HG03354 (cell line): ENCODE results near the gene NMRAL1.

Source experiments
- ATAC-seq: cut with Tn5 transposase; IDR thresholded peaks from one replicate; pipeline ENCODE4 v1.9.1; 2021; ENCODE audit warnings: mild to moderate bottlenecking; ENCODE audit not compliant: unreplicated experiment, poor library complexity, severe bottlenecking

The NMRAL1 gene

DNA sequence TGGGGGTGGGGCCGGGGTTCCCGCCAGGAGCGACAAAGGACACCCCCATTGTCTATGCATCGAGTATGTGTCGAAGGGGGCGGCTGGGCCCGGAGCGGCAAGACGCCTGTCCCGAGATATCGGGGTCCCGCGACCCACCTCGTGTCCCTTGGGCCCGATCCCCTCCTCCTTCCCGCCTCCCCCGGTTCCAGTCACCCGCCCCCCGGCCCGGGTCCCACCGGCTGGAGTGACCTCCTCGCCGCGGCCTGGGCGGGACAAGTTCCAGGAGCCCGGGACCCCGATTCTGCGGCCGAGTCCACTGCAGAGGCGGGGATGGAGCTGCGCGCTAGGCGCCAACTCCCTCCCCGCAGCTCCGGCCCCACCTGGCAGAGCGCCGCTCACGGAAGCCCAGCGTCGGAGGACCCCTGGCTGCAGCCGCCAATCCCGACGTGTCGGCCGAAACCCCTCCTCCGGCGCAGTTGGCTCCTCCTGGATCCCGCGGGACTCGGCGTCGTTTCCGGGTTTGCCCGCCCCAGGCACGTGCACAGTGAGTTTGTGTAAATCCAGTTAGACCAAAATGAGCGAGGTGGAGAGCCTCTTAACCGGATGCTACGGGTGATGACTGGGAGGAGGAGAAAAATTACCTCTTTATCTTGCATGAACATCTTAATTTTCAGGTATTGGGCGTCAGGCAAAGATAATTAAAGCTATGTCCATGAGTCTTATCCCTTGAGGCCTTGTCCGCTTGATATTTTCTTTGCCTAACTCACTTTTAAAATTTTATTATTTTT is at the start of gene NMRAL1:
TSS of gene NMRAL1 (minus strand) at position 434 of the 770 bp plus-strand sequence. CDS start 493 bp downstream, outside the sequence.
- ATAC-seq, result peak; percentile 67

DNA sequence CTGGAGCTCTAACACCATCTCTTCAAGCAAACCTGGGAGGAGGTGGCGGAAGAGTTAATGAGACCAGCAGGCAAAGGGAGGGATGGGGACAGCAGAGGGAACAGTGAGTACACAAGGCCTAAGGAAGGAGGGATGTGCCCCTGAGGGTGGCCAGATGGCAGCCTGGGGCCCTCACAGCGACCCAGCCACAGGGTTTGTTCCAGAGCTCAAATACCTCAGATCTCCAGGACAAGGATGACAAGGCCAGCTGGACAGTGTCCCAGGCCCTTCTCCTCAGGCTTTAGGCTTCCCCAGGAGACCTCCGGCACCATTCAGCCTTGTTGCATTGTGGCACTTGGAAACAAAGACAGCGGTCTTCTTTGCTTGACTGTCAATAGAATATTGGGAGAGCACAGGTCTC is 49.3 kb upstream of the NMRAL1 start:
- ATAC-seq, result no peak

DNA sequence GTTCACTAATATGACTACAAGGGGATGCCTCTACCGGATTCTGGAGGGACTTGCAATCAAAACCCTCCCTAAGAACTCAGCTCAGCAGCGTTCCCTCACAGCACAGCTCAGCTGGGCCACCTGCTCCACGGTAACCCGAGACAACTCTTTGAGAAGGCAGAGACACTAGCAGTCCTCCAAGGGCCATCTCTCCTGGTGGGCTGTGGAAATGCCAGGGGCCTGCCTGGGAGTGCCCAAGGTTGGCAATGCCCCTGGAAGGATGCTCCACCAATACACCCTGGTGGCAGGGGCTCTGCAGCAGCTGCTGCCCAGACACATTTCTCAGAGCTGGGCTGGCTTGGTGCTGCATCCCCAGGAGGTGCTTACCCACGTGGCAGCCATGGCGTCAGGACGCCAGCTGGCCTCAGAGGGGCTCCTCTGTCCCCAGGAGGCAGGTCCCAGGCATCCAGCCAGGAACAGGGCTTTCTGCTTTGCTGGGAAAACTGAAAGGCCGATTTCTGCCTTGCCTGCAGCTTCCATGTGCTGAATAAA is 47.7 kb upstream of the NMRAL1 start:
- ATAC-seq, result no peak

DNA sequence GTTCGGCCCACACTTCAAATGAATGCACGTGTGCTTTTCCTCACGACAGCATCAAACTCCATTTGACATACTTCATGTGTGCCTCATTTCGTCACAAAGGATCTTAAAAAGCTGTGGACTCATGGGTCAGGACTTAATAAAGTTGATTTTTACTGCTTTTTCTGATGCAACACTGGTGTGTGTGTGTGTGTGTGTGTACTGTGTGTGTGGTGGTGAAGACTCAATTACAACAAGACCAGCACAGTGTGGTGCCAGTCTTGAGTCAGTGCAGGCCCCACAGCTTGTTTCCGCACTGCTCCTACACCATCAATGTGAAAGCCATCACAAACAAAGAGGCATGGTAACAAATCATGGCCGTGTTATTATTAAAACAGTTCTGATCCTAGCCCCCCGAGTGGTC is 46.5 kb upstream of the NMRAL1 start:
- ATAC-seq, result no peak

DNA sequence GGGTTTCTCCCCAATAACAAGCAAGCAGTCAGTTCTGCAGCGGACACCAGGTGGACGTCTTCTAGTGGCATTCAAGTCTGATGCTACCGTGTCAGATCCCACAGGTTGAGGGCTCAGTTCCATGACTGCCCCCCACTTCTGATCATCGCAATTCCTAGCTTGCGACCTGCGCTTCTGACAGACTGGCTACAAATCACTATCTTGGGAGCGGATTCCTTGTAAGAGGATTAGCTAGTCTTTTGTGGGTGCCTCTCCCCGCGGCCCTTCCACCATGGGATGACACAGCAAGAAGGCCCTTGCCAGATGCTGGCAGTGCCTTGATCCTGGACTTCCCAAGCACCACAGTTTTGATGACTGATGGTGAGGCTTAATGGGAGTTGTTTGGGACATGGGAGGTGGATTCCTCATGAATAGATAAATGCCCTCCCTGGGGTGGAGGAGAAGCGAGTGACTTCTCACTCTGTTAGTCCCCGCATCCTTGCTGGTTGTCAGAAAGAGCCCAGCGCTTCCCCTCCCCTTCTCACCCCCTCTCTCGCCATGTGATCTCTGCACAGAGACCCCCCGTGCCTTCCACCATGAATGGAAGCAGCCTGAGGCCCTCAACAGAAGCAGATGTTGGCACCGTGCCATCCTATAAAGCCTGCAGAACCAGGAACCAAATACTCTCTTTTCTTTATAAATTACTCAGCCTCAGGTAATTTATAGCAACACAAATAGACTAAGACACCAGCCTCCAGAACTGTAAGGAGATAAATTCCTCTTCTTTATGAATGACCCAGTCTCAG is 45.0 kb upstream of the NMRAL1 start:
- ATAC-seq, result no peak

DNA sequence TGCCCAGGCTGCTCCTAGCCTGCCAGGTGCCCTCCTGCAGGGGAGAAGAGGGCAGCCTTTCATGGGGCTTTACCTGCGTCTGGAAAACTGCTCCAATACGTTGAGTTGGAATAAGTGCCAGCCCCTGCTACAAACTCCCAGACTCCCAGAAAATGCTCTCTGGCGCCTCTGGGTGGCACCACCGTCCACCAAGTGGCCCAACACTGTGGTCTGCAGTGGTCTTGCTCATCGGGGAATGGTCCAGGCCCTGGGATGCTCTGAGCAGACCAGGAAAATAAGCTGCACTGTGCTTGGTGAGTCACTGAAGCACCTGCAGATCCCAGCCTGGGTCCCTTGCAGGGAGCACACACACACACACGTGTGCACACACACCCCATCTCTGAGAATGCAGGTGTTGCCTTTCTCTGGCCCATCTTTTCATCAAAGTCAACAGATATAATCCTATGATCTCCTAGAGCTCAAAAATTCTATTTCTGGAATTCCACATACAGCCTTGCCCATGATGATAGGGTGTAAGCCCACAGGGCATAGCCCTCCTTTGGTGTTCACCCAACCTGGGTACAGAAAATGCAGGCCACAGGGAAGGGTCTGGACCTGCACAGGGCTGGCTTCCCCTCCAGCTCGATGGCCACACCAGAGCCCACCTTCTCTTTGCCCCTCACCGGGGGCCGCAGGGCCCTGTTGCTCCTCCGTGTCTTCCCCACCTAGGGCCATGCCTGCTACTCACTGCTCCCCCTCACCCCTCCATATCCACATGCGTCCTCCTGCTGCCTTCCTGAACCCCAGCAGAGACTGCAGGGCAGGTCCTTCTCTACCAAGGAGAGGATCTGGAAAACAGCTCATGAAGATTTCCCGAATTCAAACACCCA is 43.6 kb upstream of the NMRAL1 start:
- no peak for ATAC-seq

DNA sequence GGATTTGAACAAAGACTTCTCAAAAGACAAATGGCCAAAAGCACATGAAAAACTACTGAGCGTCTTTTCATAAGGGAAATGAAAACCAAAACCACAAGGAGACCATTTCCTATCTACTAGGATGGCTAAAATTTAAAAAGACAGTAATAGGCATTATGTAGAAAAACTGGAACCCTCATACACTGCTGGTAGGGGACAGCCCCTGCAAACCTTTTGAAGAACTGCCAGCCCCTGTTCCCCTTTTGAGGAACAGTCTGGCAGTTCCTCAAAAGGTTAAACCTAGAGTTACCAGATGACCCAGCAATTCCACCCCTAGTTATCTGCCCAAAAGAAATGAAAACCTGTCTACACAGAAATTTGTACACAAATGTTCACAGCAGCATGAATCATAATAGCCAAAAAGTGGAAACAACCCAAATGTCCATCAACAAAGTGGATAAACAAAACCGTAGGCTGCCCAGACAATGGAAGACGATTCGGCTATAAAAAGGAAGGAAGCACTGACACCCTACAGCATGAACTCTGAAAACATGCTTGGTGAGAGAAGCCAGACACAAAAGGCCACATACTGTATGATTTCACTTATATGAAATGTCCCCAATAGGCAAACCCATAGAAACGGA is 41.3 kb upstream of the NMRAL1 start:
- ATAC-seq, result peak; percentile 61

DNA sequence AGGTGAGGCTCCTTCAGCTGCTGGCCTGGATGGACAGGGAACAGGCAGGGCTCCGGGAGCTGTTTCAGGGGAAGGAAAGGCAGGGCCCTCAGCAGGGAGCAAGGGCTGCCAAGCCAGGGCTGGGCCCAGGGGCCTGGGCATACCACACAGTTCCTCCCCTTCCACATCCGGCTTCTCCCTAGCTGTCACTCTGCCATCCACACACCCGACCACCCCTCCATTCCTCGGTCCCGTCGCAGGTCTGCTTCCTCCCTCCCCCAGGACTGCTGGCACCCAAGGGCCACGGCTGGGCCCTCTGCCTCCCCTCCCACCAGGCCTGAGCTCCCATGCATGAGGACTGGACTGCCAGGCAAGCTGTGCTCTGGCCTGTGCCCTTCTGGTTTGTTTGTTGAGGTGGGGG is 40.2 kb upstream of the NMRAL1 start:
- ATAC-seq, result no peak

DNA sequence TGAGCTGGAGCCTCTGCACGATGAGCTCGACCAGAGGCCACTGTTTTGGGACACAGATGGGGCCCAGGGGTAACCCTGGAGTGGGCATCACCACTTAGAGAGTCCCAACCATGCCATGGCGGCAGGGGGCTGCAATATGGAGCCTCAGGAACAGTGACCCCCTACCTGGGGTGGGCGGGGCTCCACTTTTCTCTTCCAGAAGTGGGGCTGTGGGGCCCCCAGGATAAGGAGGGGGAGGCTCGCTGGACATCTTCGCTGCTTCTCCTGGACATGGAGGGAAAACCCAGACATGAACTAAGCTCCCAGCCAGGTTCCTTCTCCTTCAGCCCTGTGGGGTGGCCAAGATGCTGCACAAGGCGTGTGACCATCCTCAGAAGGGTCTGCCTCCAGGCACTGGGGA is 39.5 kb upstream of the NMRAL1 start:
- no peak for ATAC-seq

DNA sequence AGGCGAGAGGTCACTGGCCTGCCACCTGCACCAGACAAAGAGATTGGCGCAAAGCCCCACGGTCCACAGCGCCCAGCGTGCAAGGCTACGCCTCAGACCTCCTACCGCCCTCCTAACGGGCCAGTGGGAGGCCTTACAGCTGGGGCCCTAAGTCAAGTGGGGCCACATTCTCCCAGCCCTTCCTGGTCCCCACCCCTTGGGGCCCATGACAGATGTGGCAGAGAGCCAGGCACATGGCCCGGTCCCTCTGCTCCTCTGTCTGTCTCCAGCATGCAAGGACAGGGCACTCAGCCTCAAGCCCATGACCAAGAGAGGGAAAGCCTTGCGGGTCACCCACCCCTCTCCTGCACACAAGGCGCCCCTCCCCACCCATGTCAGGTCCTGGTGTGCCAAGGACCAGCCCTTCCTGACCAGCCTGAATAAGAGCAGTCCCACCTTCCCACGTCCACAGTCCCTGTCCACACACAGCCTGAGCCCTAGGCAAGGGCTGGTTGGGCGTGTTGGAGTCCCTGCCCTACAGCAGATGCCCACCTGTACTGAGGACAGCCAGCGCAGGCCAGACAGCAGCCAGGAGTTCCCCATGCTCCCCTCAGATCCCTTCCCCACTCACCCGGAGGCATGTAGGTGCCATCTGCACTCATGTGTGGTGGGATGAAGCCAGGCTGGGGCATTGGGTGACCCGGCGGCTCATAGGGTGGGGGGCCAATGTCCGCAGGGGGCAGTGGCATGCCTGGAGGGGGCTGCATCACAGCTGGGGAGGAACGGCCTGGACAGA is 38.8 kb upstream of the NMRAL1 start:
- no peak for ATAC-seq

DNA sequence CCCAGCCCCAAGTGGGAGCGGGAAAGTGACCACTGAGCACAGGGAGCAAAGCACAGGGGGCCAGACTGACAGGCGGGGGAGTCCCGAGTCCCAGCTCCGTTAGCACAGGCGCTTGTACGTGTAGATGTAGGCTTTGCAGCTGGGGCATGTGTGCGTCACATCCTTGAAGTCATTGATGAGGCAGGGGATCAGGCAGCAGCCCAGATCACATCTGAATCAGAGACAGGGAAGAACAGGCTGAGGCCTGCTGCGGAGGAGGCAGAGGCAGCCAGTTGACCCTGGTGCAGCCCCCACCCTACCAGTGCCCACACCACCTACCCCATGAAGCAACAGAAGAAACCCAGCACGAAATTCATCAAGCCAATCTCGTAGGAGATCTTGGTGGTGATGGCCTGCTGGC is 38.0 kb upstream of the NMRAL1 start:
- ATAC-seq, result no peak

DNA sequence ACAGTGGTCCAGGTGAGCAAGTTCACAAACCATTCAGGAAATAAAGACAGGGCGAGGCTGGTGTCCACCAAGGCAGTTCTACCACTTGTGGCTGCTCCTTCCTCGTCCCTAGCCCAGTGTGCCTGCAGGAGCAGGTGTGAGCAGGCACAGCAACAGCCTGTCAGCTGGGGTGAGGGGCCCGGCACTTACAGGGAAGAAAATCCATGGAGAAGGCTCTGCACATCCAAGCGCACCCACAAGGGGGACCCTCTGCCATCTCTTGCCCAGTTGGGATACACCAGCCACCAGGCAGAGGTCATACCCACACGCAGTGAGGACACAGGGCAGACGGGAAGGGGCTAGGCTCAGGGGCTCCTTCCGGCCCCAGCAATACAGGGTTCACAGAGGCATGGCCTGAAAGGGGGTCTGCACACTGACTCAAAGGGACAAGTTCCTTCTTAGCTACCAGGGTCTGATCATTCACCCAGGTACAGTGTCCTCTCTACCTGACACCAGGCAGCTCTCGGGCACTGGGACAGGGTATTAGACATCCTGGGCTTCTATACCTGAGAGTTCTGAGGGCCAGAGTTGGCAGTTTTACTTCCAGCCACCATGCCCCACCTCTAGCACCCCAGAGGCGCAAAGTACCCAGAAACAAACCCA is 37.1 kb upstream of the NMRAL1 start:
- no peak for ATAC-seq

DNA sequence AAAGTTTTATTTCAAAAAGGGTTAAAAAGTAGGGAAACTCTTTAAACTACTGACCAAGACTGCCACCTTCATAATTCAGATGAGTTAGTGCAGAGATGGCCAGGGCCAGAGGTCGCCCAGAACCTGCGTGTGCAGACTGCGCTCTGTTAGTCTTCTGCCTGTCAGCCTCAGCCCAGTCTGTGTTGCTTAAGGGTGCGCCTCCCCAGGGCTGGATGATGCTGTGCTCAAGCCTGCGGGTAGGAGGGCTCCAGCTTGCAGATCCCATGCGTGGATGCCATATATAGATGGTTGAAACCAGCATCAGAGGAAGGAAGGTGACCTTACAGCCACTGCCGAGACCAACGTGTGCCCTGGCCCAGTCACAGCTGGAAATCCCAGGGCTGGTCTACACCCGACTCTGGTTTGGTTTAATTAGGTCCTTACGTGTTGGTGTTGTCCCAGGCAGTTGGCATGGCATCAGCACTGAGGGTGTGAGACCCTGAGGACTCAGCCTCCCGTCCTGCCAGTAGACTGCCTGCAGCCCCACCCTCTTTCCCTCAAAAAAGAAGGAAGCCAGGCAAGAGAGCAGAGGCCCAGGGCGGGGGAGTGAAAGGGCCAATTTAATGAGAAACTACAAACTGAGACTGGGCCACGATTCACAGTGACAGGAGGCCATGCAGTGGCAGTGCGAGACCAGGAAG is 36.5 kb upstream of the NMRAL1 start:
- no peak for ATAC-seq

DNA sequence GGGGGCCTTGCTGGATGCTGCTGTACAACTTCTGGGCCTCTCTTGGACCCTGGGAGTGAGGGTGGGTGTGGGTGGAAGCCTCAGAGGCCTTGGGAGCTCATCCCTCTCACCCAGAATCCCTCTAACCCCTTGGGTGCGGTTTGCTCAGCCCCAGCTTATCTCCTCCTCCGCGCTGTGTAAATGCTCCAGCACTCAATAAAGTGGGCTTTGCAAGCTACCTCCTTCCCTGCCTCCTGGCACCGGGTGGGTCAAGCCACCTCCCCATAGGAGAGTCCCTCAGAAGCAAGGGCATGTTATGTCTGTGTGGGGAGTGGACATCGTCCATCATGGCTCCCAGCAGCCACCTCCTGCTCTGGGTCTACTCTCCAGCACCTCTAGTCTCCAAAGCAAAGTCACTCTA is 35.7 kb upstream of the NMRAL1 start:
- ATAC-seq, result no peak

DNA sequence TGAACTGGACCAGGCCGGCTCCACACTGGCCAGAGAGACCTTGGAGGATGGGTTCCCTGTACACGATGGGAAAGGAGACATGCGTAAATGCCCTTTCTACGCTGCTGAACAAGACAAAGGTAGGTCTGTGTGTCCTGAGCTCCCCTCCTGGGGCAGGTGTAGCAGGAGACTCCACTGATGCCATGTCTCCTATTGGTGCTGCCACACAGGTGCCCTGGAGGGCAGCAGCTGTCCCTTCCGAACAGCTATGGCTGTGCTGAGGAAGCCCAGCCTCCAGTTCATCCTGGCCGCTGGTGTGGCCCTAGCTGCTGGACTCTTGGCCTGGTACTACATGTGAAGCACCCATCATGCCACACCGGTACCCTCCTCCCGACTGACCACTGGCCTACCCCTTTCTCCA is 35.0 kb upstream of the NMRAL1 start:
- ATAC-seq, result no peak

DNA sequence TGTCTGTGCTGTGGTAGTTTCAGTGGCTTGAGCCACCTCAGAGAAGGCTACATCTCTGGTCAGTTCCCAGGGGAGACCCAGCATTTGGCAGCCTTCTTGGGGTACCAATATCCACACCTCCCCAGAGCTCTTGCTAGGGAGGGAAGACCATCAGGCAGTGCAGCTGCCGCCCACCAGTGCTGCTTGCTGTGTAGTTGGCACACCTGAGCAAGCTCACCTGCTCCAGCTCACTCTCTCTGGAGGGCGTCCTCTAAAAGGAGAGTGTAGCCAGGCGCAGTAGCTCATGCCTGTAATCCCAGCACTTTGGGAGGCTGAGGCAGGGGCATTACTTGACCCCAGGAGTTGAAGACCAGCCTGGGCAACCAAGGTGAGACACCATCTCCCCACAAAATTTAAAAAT is 34.4 kb upstream of the NMRAL1 start:
- no peak for ATAC-seq

DNA sequence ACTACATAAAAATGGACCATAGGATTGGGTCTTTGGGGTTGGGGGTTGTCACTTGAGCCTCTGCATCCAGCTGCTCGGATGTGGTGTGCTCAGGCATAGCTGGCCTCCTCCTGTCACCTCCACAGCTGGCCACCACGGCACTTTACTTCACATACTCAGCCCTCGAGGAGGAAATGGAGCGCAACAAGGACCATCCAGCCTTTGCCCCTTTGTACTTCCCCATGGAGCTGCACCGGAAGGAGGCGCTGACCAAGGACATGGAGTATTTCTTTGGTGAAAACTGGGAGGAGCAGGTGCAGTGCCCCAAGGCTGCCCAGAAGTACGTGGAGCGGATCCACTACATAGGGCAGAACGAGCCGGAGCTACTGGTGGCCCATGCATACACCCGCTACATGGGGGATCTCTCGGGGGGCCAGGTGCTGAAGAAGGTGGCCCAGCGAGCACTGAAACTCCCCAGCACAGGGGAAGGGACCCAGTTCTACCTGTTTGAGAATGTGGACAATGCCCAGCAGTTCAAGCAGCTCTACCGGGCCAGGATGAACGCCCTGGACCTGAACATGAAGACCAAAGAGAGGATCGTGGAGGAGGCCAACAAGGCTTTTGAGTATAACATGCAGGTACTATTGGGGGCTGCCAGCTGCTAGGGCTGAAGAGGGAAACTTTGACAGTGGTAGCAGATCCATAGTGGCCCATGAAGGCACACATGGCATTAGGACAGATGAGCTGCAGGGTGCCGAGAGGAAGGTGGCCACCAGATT is 33.3 kb upstream of the NMRAL1 start:
- no peak for ATAC-seq
